Stimulated activated CD8-positive, alpha-beta memory T cell treated with anti-CD3 and anti-CD28 coated beads, Interleukin-2, amount 100 ng/mL, for 1 hour (primary cell): ENCODE results near the gene BACE2.
"Not testable (repeated sequence)": the region's sequence is repeated elsewhere in the genome, so short reads cannot be mapped to it uniquely, and the experiment has no call there.

Experiments used
- DNase-seq, 2 donors: peaks; one replicate each; pipeline ENCODE4 v3.0.0-alpha.2; 2020; ENCODE audit warnings: low read depth in 2 of 2

The BACE2 gene

DNA sequence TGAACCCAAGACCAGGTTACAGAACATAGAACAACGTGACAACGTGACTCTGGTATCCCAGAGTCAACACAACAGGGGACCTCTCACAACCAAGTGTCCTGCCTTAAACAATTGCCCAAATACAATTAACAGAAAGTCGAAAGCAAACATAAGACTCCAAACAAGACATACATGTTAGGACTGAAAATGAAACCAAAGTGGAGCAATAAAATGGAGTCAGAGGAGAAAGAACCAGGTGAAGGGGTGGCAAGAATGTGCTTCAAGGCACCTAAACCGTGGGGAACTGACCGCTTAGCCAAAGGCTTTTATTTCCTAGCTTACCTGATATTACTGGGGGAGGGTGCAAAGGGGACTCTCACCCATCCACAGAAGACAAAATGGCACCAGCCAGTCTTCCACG, 17.8 kb downstream of the BACE2 start:
- no peak for DNase-seq

DNA sequence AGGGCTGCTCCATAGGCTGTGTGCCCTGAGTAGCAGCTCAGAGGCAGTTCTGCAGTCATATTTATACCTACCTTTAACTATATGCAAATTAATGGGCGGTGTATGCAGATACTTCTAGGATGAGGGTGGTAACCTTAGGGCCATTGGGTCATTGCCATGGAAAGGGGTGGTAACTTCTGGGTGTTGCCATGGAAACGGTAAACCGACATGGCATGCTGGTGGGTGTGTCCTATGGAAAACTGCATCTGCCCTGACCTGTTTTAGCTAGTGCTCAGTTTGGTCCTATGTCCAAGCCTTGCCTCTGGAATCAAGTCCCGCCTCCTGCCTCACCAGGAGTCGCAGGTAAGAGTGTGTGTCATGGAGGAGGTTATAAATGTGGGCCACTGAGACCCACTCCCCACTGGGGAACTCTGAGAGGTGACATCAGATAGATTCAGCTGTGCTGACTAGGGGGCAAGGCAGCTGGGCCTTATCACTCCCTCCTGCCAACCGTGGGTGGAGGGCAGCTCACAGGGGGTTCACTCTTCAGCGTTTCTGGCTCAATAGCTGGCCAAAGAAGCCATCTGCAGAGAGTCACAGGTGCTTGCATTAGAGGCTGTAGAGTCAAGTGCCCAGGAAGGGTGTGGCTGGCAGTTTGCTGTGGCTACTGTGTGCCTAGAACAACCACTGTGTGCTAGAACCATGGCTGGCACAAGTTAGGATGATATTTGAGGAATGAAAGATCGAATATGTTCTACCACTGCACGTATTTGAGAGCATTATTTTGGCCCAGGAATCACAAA, 19.0 kb downstream of the BACE2 start:
- DNase-seq, result no peak

GRCh38 chr21:41187537-41188025, 19.6 kb downstream of the BACE2 start:
- no peak for DNase-seq

DNA sequence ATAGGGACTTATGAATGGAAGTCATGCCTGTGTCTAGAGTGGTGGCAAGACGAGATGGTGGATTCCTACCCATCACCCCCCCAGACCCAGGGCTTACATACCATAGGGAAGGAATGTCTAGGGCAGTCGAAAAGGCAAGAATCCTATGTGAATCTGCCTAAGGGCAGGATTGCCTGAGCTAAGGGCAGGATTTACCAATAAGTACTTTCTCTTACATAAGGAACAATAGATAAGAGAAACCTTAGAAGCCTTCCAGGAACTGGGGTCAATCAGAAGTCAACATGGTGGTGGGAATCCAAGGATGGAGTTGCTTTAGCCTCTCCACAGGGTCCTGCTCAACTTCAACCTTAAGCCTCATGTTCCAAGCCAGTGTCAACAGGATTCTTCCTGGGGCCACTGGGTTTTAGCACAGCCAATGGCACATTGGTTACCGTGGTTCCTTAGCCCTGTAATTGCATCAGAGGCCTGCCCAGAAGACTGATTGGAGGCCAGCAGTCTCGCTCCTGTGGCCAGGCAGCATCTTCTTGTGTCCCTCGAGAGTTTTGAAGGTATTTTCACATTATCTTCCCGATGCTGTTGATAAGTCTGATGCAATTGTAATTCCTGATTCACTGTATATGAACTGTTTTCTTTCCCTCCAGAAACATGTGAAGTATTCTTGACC, 20.7 kb downstream of the BACE2 start:
- no peak for DNase-seq

- DNase-seq, result no peak
Observed at GRCh38 chr21:41189150-41189745, 21.3 kb downstream of the BACE2 start.

GRCh38 chr21:41192552-41192951, 24.6 kb downstream of the BACE2 start:
- DNase-seq, result not testable (repeated sequence)

DNA sequence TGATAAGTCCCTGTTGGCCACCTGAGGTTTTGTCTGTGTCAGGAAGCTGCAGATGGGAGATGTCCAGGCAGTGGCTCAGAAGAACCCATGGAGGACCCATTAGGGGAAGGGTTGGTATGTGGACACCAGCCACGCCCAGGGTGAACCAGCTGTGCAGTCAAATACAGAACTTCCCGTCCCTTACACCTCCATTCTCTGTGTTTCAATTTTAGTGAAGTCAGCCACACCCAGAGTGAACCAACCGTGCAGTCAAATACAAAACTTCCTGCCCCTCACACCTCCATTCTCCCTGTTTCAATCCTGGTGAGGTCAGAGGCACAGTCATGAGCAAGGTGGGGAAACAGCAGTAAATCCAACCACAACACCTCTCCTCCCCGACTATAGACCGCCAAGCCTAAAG, 27.4 kb downstream of the BACE2 start:
- DNase-seq, result no peak

DNA sequence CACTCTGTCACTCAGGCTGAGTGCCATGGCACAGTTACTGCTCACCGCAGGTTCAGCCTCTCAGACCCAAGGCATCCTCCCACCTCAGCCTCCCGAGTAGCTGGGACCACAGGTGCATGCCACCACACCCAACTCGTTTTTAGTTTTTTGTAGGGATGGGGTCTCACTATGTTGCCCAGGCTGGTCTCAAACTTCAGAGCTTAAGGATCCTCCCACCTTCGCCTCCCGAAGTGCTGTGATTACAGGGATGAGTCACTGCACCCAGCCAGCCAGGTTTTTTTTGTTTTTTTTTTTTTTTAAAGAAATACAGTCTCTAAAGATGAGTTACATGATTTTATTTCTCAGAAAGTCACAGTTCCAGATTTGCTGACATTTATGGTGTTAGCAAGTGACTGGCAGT, 29.0 kb downstream of the BACE2 start:
- DNase-seq, result no peak

- DNase-seq, result no peak
Observed at GRCh38 chr21:41197582-41197981, 29.6 kb downstream of the BACE2 start.

GRCh38 chr21:41198647-41199046, 30.7 kb downstream of the BACE2 start:
- not testable (repeated sequence) for DNase-seq

GRCh38 chr21:41199123-41199522, 31.2 kb downstream of the BACE2 start:
- no peak for DNase-seq

DNA sequence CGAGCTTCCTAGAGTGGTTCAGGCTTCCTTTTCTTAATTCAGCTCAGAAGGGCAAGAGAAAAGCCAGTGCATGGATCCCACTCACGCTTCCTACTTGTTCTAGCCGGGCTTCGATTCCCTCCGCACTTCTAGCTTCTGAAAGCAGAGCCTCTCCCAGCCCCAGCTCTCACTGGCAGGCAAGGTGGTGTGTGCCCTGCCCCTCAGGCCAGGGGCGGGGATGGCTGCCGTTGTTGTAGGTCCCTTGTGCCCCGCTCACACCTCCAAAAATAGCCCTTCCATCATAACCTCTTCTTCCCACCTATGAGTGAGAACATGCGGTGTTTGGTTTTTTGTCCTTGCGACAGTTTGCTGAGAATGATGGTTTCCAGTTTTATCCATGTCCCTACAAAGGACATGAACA, 31.6 kb downstream of the BACE2 start:
- DNase-seq, result no peak

DNA sequence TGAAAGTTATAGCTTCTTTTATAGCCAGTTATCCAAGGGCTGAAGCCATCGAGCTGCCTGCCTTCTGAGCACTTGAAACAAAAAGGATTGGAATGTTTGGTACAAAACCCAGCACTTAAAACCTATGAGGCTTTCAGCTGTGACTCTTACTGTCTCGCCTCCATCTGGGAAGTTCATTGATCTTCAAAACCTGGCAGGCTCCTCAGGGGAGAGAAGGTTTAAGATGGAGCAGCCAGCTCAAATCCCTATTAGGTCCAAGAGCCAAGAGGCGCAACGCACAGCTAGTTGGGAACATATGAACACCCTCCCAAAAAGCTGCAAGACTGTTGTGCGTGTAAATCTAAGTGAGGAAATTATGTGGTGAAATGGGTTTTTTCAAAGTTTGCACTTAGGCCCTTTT, 33.4 kb downstream of the BACE2 start:
- DNase-seq, result no peak

- DNase-seq, result no peak
Observed at GRCh38 chr21:41204736-41205135, 36.8 kb downstream of the BACE2 start.

GRCh38 chr21:41207401-41208375, 39.7 kb downstream of the BACE2 start:
- DNase-seq, result no peak

- no peak for DNase-seq
Observed at GRCh38 chr21:41208376-41208763, 40.4 kb downstream of the BACE2 start.

GRCh38 chr21:41209016-41209619, 41.2 kb downstream of the BACE2 start:
- no peak for DNase-seq

DNA sequence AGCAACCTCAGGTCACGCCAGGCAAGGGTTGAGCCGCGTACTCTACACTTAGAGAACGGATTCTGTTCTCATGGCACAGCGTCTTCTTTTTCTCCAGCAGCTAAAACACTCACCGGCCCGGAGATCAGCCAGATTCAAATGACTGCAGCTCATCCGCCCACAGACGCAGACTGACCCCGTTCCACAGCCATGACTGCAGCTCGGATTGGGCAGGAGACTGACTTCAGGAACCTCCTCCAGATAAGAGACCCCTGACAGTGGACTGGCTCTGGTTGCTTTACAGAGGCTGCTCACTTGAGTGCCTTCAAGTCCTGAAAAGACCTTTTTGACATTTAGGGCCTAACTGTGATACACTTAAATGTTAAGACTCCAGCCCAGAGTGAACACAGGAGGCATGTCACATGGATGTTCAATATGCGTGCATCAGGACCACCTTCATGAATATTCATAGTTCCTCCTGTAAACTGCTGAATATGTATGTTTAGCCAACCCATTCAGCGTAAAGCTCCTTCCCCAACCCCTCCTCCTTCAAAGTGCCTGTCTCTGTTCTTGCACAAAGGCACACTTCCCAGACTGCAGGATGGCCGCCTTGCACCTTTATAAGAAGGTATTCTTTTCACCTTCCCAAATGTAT, 42.6 kb downstream of the BACE2 start:
- DNase-seq, result no peak

GRCh38 chr21:41211060-41211805, 43.3 kb downstream of the BACE2 start:
- no peak for DNase-seq

DNA sequence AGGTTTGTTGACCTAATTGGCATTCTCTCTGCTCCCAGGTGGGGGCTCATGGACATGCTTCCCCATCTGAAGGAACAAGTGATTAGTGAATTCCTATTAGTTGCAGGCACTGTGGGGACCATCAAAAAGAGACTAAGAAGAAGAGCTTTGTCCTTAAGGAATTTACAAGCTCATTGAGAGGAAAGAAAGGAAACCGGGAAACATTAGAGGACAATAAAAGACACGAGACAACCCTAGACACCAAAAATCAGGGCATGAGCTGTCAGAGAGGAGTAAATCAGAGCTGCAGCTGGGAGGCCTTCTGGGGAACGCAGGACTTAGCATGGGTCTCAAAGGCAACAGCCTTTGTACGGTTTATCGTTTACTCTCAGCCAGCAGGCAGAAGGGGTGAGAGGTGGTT, 45.1 kb downstream of the BACE2 start:
- no peak for DNase-seq
